Gastroesophageal sphincter (tissue), 3 donors: ENCODE data around the gene LPP.

Experiments
- CTCF ChIP-seq, 4 experiments: fragments of 200-600 bp in 2 of 4; fragments of 450-650 bp in 2 of 4; sonication (generic) in 1 of 4; IDR thresholded peaks; one replicate each; pipeline ENCODE4 v1.5.1; 2017 to 2019; ENCODE audit warnings: antibody characterized with exemption in 4 of 4, mild to moderate bottlenecking in 2 of 4, moderate library complexity in 2 of 4
- EP300 ChIP-seq: sonication (generic); formaldehyde crosslinking; IDR thresholded peaks from one replicate; pipeline ENCODE4 v1.6.1; 2017; ENCODE audit warnings: antibody characterized with exemption, mild to moderate bottlenecking
- POLR2A ChIP-seq, 2 donors: fragments of 450-650 bp; IDR thresholded peaks; one replicate each; pipeline ENCODE4 v1.6.1; 2017; ENCODE audit warnings: antibody characterized with exemption in 2 of 2, mild to moderate bottlenecking in 2 of 2, moderate library complexity in 1 of 2
- POLR2AphosphoS5 ChIP-seq: sonication (generic); formaldehyde crosslinking; IDR thresholded peaks from one replicate; pipeline ENCODE4 v1.6.1; 2017; ENCODE audit warnings: antibody characterized with exemption

GRCh38 chr3:188692700-188693099 lies 538.7 kb downstream of the LPP start:
- no peak for TF ChIP-seq CTCF (IDR thresholded peaks at IDR 0.05)
- no peak for TF ChIP-seq EP300
- TF ChIP-seq POLR2A (IDR thresholded peaks at IDR 0.05) = no peak
- no peak for TF ChIP-seq POLR2AphosphoS5
